DMS 273 treated with DMSO at 0.1 percent for 48 hours (cell line): ENCODE measurements around the gene TMPRSS13.
"Not testable (repeated sequence)": the region's sequence is repeated elsewhere in the genome, so short reads cannot be mapped to it uniquely, and the experiment has no call there.

Source experiments
- DNase-seq: peaks from one replicate; lab custom pipeline; 2025; lab: John Stamatoyannopoulos, UW

TMPRSS13 gene

DNA sequence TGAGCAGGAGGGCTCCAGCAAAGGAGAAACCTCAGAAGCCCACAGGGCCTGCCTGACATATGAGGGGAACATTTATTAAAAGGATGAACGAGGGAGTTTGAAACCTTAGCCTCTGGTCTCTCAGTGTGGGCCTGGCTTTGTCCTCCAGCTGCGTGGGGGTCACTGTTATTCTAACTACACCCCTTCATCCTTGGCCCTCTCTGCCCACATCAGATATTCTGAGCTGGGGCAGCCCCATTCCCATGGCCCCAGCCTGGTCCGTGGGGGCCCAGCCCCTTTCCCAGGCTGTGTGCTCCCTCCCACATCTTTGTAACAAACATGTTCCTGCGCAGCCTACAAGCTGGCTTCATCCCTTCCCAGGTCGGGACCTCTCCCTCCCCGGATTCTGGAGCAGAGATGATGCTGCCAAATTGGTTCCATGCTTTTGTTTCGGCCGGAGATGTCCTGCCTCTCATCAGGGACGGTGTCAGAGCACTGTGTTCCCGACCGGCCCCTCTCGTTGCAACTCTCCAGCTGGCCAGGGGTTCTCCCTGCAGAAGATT lies 56.7 kb downstream of the TMPRSS13 start:
- DNase-seq, result no peak

DNA sequence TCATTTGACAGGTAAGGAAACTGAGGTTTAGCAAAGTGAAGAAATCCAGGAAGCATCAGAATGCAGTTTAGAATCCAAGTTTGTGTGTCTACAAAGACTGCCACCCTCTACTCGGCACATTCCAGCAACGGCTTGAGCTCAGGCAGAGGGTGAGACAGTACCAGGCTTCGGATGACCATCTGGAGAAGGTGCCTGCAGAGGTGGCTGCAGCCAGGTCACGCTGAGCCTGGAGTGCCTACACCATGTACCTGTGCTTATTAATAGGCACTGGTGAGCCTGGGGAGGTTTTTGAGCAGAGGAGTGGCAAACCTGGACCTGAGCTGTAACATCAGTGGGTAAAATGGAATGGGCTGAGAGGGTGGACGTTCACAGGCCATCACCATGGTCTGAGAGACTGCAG lies 57.4 kb downstream of the TMPRSS13 start:
- no peak for DNase-seq

DNA sequence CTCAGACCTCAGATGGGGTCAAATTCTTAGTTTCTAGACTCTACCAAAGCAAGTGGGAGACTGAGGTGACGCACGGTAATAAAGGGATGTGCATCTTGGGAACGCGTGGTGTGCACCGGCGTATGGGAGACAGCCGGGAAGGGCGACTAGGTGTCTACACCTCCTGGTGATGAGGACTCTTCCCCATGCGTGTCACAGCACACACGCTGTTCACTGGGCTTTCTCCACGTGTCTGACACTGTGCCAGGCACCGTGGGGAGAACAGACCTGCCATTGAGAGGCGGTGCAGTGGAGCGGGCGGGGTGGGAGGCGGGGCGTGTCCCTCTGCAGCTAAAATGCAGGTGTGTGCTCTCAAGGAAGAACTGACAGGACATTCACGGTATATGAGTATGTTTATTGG lies 58.0 kb downstream of the TMPRSS13 start:
- DNase-seq, result no peak

DNA sequence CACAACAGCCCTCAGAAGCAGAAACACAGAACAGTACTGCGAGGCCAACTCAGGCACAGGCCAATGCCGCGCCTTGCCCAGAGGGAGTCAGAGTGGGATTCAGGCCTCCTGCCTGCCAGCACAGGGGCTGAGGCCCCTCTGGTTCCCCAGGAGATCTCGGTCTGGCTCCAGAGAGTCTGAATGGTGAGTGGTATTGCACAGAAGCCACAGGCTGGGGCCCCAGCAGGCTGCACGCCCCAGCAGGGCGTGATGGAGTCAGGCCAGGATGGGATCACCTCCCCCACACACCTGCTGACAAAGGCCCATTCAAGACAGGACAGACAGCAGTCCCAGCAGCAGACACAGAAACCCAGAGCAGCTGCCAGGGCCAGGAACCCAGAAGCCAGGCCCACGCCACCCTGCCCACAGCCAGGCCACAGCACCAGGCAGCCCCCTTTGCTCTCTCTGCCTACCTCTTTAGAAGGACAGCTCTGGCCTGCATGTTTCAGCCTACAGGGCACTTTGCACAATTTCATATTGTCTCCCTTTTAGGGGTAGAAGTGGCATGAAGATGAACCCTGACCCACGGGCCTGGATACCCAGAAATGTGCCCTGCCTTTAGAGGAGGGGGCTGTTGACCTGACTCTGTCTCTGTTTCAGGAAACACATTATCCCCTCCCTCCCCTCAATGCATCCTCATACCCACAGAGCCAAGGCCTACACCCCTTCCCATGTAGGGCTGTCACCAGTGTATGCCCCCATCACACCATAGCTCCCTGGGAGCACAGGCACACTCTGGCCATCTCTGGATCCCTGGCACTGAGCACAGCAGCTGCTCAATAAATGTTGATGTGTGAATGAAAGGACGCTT lies 58.9 kb downstream of the TMPRSS13 start:
- peak; percentile 33 for DNase-seq

DNA sequence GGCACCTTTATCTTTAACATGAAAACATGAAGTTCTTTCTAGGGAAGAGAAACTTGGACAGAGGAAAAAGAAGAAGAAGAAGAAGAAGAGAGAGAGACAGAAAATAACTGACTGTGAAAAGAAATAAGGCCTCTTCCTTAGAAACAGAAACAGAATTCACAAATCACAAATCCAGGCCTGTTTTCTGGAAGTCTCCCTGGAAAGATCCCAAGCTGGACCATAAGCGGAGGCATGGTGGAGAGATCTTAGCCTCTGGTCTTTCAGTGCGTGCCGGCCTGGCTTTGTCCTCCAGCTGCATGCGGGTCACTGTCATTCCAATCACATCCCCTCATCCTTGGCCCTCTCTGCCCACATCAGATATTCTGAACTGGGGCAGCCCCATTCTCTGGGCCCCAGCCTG lies 59.6 kb downstream of the TMPRSS13 start:
- DNase-seq, result no peak

DNA sequence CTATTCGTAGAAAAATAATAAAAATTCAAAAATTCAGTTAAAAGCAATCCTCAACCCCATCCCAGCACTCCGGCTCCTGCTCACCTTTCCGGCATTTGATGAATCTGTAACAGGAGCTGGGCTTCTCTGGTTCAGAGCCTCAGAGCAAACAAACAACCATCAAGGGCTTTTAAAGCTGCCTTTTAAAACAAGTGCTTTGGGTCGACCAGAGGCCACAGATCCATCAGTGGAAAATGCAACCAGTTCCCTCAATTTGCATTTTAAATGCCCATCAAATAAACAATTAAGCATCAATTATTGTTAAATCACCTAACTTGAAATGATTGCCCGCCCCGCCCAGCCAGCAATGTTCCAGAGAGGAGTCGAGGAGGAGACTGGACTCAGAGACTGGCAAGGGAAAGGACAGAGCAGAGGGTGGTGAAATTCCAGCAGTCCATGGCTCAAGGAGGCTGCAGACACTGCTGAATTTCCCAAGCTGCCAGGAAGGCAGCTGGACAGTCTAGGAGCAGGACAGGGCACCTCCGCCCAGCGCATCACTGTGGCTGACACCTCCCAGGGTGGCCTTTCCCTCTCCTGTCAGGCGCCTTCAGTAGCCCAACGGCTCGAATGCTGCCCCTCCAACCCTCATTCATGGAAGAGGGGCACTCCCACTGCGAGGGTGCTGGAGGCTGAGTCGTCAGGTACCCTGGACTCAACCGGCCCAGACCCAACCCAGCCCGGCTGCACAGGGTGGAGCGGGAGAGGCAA lies 60.2 kb downstream of the TMPRSS13 start:
- no peak for DNase-seq

DNA sequence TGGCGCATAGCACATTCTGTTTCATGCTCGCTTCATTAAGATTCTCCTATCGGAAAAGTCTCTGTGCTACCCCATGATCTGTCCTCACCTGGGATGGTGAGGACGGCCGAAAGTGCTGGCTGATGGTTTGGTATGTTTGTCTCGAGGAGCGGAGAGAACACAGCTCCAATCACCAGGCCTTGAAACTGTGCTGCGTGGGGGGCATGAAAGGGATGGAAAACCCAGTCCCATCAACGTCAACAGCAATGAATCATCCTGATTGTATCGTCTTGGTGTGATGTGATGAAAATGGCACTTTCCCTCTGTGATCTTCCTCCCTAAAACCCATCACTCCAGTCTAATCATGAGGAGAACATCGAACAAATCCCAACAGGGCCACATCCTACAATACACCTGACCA lies 61.1 kb downstream of the TMPRSS13 start:
- DNase-seq, result no peak

DNA sequence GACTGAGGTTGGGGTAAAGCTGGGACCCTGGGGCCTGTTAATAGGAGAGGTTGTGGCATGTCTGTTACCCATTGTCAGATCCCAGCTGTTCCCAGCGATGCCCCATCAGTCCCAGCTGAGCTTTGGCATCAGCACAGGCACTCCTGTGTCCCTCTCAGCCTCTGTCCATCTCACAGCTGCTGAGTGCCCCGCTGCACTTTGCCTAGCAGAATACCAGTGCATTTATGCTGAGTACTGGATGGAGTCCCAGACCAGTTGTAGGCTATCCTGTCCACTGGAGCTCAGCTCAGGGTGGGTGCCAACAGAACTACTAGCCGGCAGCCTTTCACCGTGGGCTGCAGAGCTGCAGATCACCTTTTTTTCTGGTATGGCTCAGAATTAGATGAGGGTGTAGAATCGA lies 62.7 kb downstream of the TMPRSS13 start:
- no peak for DNase-seq

DNA sequence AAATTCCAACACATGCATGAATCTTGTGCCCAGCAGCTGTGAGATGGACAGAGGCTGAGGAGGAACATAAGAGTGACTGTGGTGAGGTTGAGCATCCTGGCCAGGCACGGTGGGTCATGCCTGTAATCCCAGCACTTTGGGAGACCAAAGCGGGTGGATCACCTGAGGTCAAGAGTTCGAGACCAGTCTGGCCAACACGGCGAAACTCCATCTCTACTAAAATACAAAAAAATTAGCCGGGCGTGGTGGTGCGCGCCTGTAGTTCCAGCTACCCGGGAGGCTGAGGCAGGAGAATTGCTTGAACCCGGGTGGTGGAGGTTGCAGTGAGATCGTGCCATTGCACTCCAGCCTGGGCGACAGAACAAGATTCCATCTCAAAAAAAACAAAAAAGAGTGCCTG lies 63.7 kb downstream of the TMPRSS13 start:
- DNase-seq, result not testable (repeated sequence)

DNA sequence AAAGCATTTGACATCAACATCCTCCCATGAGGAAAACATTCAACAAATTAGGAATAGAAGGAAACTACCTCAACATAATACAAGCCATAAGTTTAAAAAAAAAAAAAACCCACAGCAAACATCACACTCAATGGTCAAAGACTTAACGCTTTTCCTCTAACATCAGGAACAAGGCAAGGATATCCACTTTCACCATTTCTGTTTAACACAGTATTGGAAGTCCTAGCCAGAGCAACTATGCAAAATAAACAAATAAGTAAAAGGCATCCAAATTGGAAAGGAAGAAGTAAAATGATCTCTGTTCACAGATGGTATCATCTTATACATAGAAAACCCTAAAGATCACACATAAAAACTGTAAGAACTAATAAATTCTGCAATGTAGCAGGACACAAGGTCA lies 65.8 kb downstream of the TMPRSS13 start:
- DNase-seq, result no peak

DNA sequence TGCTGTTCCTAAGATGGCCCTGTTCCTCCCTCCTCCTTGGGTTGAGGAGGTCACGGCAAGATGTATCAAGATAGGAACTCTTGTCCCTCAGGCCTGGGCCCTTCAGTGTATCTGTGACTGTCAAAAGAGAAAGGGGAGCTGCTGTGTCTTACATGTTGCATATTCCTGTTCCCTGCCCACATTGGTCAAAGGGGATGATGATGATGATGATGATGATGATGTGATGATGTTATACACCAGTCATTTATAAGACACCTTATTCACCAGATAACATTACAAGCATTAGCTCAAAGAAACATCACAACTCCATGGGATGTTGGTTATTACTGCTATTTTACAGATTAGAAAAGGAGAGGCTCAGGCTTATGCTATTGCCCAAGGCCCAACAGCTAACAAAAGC lies 66.4 kb downstream of the TMPRSS13 start:
- DNase-seq, result no peak

DNA sequence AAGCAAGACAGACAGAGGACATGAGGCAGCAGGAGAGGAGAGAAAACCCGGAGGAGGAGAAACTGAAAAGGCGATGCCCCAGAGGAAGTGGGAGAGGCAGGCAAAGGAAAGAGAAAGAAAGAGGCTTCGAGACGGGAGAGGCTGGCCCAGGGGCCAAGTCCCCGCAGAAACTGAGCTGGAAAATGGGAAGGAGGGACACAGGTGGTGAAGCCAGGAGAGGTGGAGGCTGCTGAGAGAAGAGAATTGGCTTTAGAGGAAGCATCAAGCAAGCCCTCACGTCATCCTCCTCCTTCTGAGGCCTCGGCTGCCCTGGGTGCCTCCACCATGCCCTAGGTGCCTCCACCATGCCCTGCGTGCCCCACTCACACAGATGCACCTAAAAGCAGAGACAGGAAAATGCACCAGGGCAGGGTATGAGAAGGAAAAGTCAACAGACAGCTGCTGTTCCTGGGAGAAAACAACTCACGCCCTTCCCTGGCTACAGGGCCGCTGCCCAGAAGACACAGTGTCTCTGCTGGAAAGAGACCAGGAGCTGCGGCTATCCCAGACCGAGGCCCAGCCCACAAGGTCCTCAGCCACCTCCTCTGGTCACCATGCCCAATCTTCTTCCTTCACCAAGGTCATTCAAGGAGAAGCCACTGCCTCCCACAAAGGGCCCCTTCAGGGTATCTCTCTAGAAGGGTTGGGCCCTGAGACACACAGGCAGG lies 67.0 kb downstream of the TMPRSS13 start:
- DNase-seq, result no peak

DNA sequence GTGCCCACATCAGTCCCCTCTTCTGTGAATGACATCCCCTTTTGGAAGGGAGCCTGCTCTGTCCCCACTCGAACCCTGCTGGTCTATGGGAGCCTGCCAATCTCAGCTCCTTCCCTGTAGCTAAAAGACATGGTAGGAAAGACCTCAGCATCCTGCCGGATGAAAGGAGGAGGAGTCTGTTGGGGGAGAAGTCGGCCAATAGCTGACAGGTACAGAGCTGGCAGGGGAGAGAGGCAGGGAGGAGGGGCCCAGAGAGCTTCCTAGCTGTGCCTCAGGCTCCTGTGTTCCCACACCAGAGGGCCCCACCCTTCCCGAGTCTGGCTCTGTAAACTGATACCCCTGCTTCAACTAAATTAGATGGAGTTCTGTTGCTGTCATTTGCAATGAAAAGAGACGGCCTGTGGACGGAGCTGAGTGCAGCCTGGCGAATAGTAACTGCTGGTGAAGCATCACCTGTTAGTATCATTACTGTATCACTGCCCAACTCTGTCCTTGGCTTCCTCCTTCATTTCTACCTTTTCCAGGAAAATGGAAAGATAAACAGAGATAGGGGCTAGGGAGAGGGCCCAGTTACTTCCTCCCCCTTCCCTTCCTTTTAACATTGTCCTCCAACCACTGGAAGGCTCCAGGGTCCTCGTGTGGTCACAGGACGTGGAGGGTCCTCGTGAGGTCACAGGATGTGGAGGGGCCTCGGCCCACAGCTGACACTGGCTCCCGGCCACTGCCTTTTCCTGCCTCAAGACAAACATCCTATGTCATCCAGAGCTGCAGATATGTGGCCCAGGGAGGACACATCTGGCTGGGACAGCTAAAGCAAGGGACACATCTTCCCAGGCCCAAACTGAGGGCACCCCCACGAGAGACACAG lies 67.8 kb downstream of the TMPRSS13 start:
- peak; percentile 63 for DNase-seq

DNA sequence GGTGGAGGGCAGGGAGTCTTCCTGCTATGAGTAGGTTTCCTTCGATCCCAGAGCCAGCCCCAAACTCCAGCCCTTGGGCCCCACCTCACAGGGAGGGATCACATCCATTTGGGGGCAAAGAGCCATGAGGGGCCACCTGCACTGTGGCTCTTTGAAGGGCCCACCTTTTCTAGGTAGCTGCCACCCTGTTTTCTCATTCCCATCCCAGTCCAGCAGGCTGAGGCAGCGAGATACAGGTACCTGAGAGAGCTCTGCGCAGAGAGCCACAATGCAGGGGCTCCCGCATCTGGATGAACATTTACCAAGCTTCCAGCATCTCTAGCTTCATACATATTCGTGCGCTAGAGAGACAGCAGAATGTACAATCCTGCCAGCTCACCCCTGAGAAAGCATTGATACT lies 69.1 kb downstream of the TMPRSS13 start:
- no peak for DNase-seq

DNA sequence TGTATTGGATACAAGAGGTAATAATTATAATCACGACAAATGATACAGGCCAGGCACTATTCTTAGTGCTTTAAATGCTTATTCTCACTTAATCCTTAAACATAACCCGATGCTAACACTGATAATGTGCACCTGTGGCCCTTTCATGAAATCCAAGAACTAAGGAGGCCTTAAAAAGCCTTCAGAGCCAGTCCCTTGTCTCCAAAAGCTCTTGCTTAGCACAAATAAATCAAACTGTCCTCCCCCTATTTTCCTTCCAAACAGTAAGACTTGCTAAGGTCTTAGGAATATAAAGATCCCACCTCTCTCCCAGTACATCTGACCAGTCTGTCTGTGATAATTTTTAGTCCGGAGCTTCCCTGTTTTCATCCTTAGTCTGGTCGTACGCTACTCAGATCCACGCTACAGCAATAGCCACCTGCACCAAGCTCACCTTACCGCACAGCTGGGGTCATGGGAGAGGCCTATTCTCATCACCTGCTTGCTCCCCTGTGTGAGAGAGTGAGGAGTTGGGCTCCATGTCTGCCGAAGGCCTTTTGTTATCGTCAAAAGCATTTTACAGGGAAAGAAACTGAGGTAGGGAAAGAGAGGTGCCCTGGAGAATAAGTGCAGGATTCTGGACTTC lies 69.6 kb downstream of the TMPRSS13 start:
- DNase-seq, result no peak

DNA sequence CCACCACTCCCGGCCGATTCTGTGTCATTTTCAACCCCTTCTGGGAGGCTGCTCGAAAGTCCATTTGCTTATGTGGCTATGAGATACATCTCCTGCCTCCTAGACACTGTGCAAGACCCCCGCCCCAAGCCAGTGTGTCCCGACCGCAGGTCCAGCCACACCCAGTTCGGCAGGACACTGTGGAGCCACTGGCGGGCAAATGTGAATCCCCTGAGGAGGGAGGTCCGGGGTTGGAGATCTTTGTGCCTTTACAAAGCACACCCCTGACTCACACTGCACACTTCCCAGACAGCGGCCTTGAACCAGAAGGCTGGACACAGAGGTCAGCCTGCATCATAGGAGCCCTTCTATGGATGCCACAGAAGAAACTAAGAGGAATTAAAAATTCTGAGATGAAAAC lies 70.1 kb downstream of the TMPRSS13 start:
- no peak for DNase-seq

DNA sequence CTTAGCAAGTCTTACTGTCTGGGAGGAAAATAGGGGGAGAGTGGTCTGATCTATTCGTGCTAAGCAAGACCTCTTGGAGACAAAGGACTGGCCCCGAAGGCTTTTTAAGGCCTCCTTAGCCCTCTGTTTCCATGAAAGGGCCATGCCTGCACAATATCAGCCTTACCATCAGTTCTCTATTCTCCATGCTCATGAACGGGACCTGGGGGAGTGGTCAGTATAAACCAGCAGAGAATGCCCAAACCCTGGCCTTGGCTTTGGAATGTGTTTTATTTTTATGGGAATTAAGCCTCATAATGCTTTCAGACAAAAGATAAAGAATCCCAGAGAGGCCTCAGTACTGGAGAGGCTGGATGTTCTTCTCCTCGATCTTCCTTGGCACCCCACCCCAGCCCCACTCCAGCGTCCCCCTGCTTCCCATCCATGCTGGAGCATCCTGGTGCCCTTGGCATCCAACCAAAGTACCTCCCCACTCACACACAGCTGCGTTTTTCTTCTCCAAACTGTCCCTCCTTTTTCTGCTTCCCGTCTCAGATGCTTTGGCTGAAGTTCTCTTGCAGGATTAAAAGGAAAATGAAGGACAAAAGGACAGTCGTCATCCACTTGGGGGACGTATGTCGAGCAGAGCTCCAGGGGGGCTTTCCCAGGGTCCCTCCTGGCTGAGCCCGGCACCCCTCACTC lies 71.3 kb downstream of the TMPRSS13 start:
- DNase-seq, result no peak

DNA sequence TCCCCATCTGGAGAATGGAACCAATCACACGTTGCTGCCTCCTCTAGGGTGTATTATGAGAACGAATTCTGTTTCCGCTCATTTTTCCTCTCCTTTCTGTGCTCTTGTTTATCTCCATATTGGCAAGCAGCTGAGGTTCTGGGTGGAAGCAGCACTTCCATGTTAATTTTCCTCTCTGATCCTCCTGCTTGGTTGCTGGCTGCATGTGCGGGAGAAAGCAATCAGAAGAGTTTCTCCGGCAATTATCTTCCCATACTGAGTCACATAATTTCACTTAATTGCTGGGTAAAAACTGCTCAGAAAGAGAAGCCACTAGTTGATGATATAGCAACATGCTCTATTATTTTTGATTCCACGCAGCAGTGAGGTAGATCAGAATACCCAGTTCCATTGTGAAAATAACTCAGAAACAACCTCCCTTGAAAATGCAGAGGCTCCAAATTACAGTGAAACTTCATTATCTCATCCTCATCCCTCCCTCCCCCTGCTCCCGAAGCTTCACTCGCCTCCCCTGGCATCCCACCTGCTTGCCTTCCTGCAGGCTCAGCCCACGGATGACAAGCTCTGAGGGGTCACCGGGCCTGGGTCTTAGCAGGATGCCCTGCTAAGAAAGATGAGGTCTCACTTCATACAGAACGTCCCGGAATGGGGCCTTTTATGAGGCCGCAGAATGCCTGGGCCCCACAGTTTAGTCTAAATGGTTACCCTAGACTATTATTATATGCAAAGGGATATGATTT lies 73.1 kb downstream of the TMPRSS13 start:
- DNase-seq, result no peak

DNA sequence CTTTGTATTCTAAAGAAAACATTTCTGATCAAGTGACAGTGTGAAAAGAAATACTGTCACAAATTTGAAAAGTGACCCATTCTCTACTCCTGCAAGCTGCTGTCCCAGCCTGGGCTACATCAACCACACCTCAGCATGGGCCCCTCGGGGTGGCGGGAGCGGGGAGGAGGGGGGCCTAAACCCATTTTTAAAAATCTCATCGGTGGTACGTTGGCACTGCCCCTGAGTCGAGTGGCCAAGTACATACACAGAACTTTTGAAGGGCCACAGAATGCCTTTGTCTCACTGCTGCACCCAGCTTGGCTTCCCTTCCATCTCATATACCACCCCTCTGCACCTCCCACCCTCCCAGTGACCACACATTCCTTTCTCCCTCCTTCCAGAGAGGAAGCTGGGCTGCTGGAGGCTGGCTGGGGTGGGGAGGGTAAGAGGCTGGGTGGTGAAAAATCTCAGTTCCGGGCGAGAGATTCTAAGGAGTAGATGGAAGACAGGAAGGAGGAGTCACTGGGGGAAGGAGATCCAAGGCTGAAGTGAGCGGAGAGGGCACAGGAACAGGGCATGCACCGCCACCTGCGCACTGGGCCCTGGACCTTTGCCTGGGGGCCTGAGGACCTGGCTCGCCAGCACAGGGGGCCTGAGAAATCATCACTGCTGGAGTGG lies 73.9 kb downstream of the TMPRSS13 start:
- no peak for DNase-seq
